Pancreas (tissue), 10 donors: Measurements from ENCODE around the gene ADAMTSL4. TPM values are rescaled to one million over a fixed set of nuclear protein-coding genes. Genes with fewer than 3 reads are reported as not detected.

Experiments used
- ATAC-seq, 4 donors: fragments of 200-7000 bp; cut with Tn5 transposase; one replicate each; pipeline versions ENCODE4 v1.8.0 to v1.9.1; 2020; ENCODE audit warnings: mild to moderate bottlenecking in 4 of 4, moderate library complexity in 4 of 4
- DNase-seq, 6 donors: peaks; one replicate each; pipeline ENCODE4 v3.0.0-alpha.2; 2020
- FAIRE-seq: peaks from 2 replicates; lab custom pipeline; 2012; peaks lifted over from hg19 to GRCh38; lab: Jason Lieb, UNC
- H3K27ac ChIP-seq, 4 donors: fragments of 200-600 bp; sonication (generic); 1 replicate in 3 of 4; 2 replicates in 1 of 4; pipeline versions ENCODE4 v1.5.0 to v1.8.0; 2020
- H3K27me3 ChIP-seq, 4 donors: fragments of 200-600 bp; one replicate each; pipeline ENCODE4 v1.8.0; 2021
- H3K36me3 ChIP-seq, 3 donors: fragments of 200-600 bp; sonication (generic) in 1 of 3; one replicate each; pipeline versions ENCODE4 v1.5.0 to v1.8.0; 2020 to 2021
- H3K4me1 ChIP-seq, 3 donors: fragments of 200-600 bp; one replicate each; pipeline ENCODE4 v1.8.0; 2021
- H3K4me3 ChIP-seq, 4 donors: fragments of 200-600 bp; sonication (generic) in 2 of 4; one replicate each; pipeline versions ENCODE4 v1.5.0 to v1.8.0; 2020 to 2021
- H3K9me3 ChIP-seq, 4 donors: fragments of 200-600 bp; one replicate each; pipeline ENCODE4 v1.8.0; 2021
- CTCF ChIP-seq, 4 donors: fragments of 200-600 bp; sonication (generic) in 3 of 4; IDR thresholded peaks; one replicate each; pipeline versions ENCODE4 v1.5.0 to v1.8.0; 2021; ENCODE audit warnings: antibody characterized with exemption in 4 of 4
- WGBS, 2 donors: extraction: QIAGEN DNeasy Blood & Tissue Kit; methylation state at CpG; one replicate each; pipeline ENCODE4 v1.1.7; 2013; 5-methylcytosine and 5-hydroxymethylcytosine counted together
- intact Hi-C, 3 donors: fragments of 100-400 bp; cut with DNase I; formaldehyde crosslinking; loops; one replicate each; pipeline versions ENCODE4 v1.11.1 to v1.14.2; 2022
- microRNA-seq, 2 donors: library from miRNA; unstranded; fragments of <30 nt; microRNA quantifications; one replicate each; pipeline versions ENCODE4 to v1.1.0, GENCODE V29; 2019 to 2020
- polyA plus RNA-seq, 2 donors: library from polyadenylated mRNA; stranded (reverse); fragments of 200-250 nt; gene quantifications; one replicate each; pipeline ENCODE4 v1.2.3, GENCODE V29; 2013
- total RNA-seq, 6 donors: library from RNA; stranded (reverse); fragmentation: NEBNext Ultra II Directional in 4 of 6; extraction: Animal tissue kit (Norgen Biotek cat#: 25700) in 4 of 6; gene quantifications; one replicate each; pipeline versions ENCODE4 v1.2.1 to v1.2.4, GENCODE V29; 2021 to 2023
- donor health status: healthy with polysubstance abuse.
- donor health status: DM: no; HTN: no; CAD: no; lungs with moderate emphysema.
- donor health status: DM: no; HTN: no; CAD: no.
- donor health status: control.
- donor health status: control.
- donor health status: Bipolar disorder and iron deficiency.
- donor health status: DM: yes; HTN: yes; CAD: no.
- donor health status: DM: no; HTN: no; CAD: no.
- donor health status: DM: no; HTN: no; CAD: no.
- donor health status: DM: yes; HTN: yes; CAD: no.

ADAMTSL4 gene
- total and polyA plus RNA-seq, 8 donors = 1.3 to 8.0 (median 3.4) TPM

GRCh38 chr1:150606463-150607142 is 57.4 kb downstream of the ADAMTSL4 start:
- H3K27ac ChIP-seq = no peak overlapping the region
- no peak for FAIRE-seq
- peaks cover 8 to 37% (median 21%) of the 10 kb centered on the region in 3 donors for H3K4me1 ChIP-seq
- DNase-seq = no peak
- no peaks in the 10 kb centered on the region for H3K36me3 ChIP-seq
- intact Hi-C loops = no loop called here
- no peaks in the 10 kb centered on the region for H3K9me3 ChIP-seq
- no peaks in the 10 kb centered on the region for H3K27me3 ChIP-seq
- ATAC-seq = no peak
- WGBS, 2 donors = 95 to 97% methylated on average over 7 of the region's 7 CpGs
- no peak for TF ChIP-seq CTCF (IDR thresholded peaks at IDR 0.05)
- H3K4me3 ChIP-seq = no peak overlapping the region

DNA sequence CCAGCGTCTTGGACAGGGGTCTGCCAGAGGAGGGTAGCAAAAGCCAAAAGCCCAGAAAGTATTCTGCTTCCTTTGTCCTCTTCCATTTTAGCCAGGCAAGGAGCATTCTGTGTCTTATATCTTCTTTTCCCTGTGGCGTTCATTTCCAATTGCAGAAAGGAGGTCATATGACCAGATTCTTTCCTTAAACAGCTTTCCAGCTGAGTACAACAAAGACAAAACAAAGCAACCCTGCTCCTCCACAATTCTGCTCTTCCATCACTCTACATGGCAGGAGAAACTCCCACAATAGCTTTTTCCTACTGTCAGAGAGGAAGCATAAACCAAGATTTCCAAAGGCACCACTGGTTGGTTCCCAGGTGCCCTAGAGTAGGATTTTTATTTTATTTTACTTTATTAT is 60.5 kb downstream of the ADAMTSL4 start:
- Histone ChIP-seq H3K27ac (peak overlapping the region in 2 of 4 donors; percentile 44 to 89), H3K4me1 (peaks cover 16 to 48% (median 35%) of the 10 kb centered on the region in 3 donors), H3K36me3 (no peaks in the 10 kb centered on the region), H3K4me3 (no peak overlapping the region), H3K27me3 (no peaks in the 10 kb centered on the region), H3K9me3 (no peaks in the 10 kb centered on the region)
- no peak for DNase-seq
- FAIRE-seq = no peak
- TF ChIP-seq CTCF (IDR thresholded peaks at IDR 0.05) = no peak
- 80 to 86% methylated on average over 2 of the region's 2 CpGs for WGBS, 2 donors
- intact Hi-C loops = no loop called here
- no peak for ATAC-seq

Small RNA genes lying within 50 kb of the gene (microRNA-seq; reads per million reads assigned to microRNA genes)
- 0 reads per million in 2 donors for gene MIR4257

Other genes starting within 250 kb of the ADAMTSL4 start
- 10 to 100 TPM; 16.9 to 29.8 (median 20.7) TPM for gene PRPF3, start 227.9 kb upstream of the ADAMTSL4 start, total RNA-seq
- 10 to 100 TPM; 46.0 to 85.4 TPM for gene PRPF3, start 227.9 kb upstream of the ADAMTSL4 start, polyA plus RNA-seq
- gene RPRD2, start 185.3 kb upstream of the ADAMTSL4 start, total RNA-seq = 10 to 100 TPM; 10.8 to 22.3 (median 15.3) TPM
- gene RPRD2, start 185.3 kb upstream of the ADAMTSL4 start, polyA plus RNA-seq = 1 to 10 TPM; 5.2 to 6.1 TPM
- gene TARS2, start 62.0 kb upstream of the ADAMTSL4 start, total RNA-seq = 10 to 100 TPM in 2 of 6 donors, 1 to 10 TPM in 4; 6.9 to 12.1 (median 8.2) TPM
- 10 to 100 TPM; 11.3 to 13.6 TPM for gene TARS2, start 62.0 kb upstream of the ADAMTSL4 start, polyA plus RNA-seq
- gene ECM1, start 41.3 kb upstream of the ADAMTSL4 start, total RNA-seq = 1 to 10 TPM in 4 of 6 donors, under 1 TPM in 2; 0.63 to 5.6 (median 1.8) TPM
- 1 to 10 TPM; 2.6 to 6.1 TPM for gene ECM1, start 41.3 kb upstream of the ADAMTSL4 start, polyA plus RNA-seq
- not detected for gene FALEC, start 33.7 kb upstream of the ADAMTSL4 start, total RNA-seq
- gene FALEC, start 33.7 kb upstream of the ADAMTSL4 start, polyA plus RNA-seq = not detected
- 100 to 1,000 TPM in 3 of 6 donors, 10 to 100 TPM in 3; 91.6 to 163 (median 108) TPM for gene MCL1, start 30.2 kb downstream of the ADAMTSL4 start, total RNA-seq
- gene MCL1, start 30.2 kb downstream of the ADAMTSL4 start, polyA plus RNA-seq = 10 to 100 TPM; 69.2 to 95.7 TPM
- gene ENSA, start 80.2 kb downstream of the ADAMTSL4 start, total RNA-seq = 10 to 100 TPM; 53.9 to 76.3 (median 67.9) TPM
- 10 to 100 TPM; 62.6 to 86.0 TPM for gene ENSA, start 80.2 kb downstream of the ADAMTSL4 start, polyA plus RNA-seq
- gene GOLPH3L, start 147.7 kb downstream of the ADAMTSL4 start, total RNA-seq = 10 to 100 TPM; 19.3 to 34.8 (median 27.7) TPM
- 10 to 100 TPM; 10.5 to 14.5 TPM for gene GOLPH3L, start 147.7 kb downstream of the ADAMTSL4 start, polyA plus RNA-seq
- gene HORMAD1, start 171.5 kb downstream of the ADAMTSL4 start, total RNA-seq = under 1 TPM in 2 of 6 donors, not detected in 4; 0.28 TPM
- gene HORMAD1, start 171.5 kb downstream of the ADAMTSL4 start, polyA plus RNA-seq = under 1 TPM in 1 of 2 donors, not detected in 1; 0.08 TPM
- gene CTSS, start 216.4 kb downstream of the ADAMTSL4 start, total RNA-seq = 100 to 1,000 TPM in 1 of 6 donors, 10 to 100 TPM in 3, 1 to 10 TPM in 2; 6.5 to 126 (median 17.6) TPM
- 1 to 10 TPM; 6.7 to 8.0 TPM for gene CTSS, start 216.4 kb downstream of the ADAMTSL4 start, polyA plus RNA-seq